ENCODE measurements around the gene PREX1. TPM values are rescaled to one million over a fixed set of nuclear protein-coding genes. Genes with fewer than 3 reads are reported as not detected.

PREX1 gene
- total and polyA plus RNA-seq, 12 donors = 10.1 to 85.1 (median 42.9) TPM

DNA sequence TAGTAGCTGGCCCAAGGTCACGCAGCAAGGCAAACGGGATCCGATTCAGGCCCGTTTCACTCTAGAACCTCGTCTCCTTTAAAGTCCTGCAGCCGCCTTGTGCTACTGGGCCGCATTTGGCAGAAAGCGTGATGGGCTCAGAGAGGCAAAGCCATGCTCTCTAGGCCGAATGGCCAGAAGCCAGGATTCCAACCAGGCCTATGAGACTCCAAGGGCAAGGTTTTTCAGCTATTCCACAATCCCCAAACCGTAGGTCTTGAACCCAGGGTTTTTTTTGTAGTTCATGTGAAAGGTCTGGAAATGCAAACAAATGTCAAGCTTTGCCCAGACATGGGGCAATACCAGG lies 174.1 kb downstream of the PREX1 start:
- no peaks in the 10 kb centered on the region for H3K27me3 ChIP-seq
- H3K27ac ChIP-seq = peak overlapping the region in 1 of 5 donors; percentile 57
- DNase-seq = peak in 4 of 7 donors; percentile 46 to 70 (median 54)
- H3K9me3 ChIP-seq (replicated peaks in 1 of 3) = no peaks in the 10 kb centered on the region
- intact Hi-C loops (cut with DNase I) = no loop called here
- no peak for TF ChIP-seq POLR2A (IDR thresholded peaks at IDR 0.05)
- TF ChIP-seq, protein P1, sequence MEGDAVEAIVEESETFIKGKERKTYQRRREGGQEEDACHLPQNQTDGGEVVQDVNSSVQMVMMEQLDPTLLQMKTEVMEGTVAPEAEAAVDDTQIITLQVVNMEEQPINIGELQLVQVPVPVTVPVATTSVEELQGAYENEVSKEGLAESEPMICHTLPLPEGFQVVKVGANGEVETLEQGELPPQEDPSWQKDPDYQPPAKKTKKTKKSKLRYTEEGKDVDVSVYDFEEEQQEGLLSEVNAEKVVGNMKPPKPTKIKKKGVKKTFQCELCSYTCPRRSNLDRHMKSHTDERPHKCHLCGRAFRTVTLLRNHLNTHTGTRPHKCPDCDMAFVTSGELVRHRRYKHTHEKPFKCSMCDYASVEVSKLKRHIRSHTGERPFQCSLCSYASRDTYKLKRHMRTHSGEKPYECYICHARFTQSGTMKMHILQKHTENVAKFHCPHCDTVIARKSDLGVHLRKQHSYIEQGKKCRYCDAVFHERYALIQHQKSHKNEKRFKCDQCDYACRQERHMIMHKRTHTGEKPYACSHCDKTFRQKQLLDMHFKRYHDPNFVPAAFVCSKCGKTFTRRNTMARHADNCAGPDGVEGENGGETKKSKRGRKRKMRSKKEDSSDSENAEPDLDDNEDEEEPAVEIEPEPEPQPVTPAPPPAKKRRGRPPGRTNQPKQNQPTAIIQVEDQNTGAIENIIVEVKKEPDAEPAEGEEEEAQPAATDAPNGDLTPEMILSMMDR (IDR thresholded peaks at IDR 0.05) = no peak
- no peak overlapping the region for H3K4me3 ChIP-seq
- peaks cover 10 to 19% of the 10 kb centered on the region in 2 donors for H3K4me1 ChIP-seq (replicated peaks in 1 of 2)
- WGBS, 4 donors = 63 to 77% (median 72%) methylated on average over 10 of the region's 10 CpGs
- peaks cover 0 to 74% of the 10 kb centered on the region in 2 donors for H3K36me3 ChIP-seq (replicated peaks in 1 of 2)

DNA sequence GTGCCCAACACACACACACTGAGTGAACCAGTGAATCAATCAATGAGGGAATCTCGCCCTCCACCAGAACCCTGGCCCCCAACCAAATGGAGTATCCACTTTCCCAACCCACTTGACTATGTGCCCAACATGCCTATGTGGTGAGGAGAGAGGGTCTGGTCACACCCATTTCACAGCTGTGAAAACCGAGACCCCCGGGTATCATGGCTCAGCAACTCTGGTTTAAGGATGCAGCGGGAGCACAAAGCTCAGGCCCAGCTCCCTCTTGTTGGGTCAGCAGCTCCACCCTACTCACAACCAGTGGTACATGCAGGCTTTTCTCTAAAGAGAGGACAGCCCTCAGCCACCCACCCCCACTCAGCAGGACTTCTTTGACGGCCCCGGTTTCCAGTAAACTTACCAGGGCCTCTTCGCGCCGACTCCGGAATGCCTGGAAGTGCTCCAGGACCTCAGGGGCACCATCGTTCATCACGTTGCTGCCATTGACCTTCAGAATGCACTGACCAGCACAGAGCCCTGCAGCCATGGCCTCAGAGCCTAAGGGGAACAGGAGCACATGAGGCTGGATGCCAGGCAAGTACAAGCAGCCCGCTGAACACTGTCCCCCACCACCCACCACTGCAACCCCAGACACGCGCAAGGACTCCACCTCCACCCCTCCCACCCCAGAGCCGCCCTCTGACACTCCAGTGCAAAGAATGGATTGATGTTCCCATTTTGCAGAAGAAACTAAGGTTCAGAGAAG lies 174.7 kb downstream of the PREX1 start:
- no peaks in the 10 kb centered on the region for H3K9me3 ChIP-seq (replicated peaks in 1 of 3)
- no peak overlapping the region for H3K4me3 ChIP-seq
- peaks cover 0 to 77% of the 10 kb centered on the region in 2 donors for H3K36me3 ChIP-seq (replicated peaks in 1 of 2)
- H3K4me1 ChIP-seq (replicated peaks in 1 of 2) = peaks cover 10 to 20% of the 10 kb centered on the region in 2 donors
- intact Hi-C loops (cut with DNase I) = no loop called here
- WGBS, 4 donors = 51 to 72% (median 57%) methylated on average over 10 to 16 of the region's 16 CpGs
- H3K27me3 ChIP-seq = no peaks in the 10 kb centered on the region
- DNase-seq = peak in 6 of 7 donors; percentile 74 to 93 (median 87)
- no peak for TF ChIP-seq POLR2A (IDR thresholded peaks at IDR 0.05)
- TF ChIP-seq, protein P1 (IDR thresholded peaks at IDR 0.05) = no peak
- peak overlapping the region in 1 of 5 donors; percentile 57 for H3K27ac ChIP-seq

DNA sequence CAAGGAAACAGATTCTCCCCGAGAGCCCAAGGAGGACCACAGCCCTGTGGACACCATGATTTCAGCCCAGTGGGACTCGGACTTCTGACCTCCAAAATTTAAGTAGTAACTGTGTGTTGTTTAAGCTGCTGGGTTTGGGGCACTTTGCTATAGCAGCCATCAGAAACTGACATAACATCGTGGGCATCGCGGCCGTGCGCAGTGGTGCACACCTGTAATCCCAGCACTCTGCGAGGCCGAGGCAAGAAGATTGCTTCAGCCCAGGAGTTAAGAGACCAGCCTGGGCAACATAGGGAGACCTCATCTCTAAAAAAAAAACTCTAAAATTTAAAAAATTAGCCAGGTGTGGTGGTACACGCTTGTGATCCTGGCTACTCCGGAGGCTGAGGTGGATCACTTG lies 175.8 kb downstream of the PREX1 start:
- intact Hi-C loops (cut with DNase I) = no loop called here
- TF ChIP-seq, protein P1 (IDR thresholded peaks at IDR 0.05) = no peak
- TF ChIP-seq POLR2A (IDR thresholded peaks at IDR 0.05) = no peak
- H3K4me1 ChIP-seq (replicated peaks in 1 of 2) = peaks cover 10 to 20% of the 10 kb centered on the region in 2 donors
- H3K36me3 ChIP-seq (replicated peaks in 1 of 2) = peaks cover 0 to 77% of the 10 kb centered on the region in 2 donors
- 89 to 98% (median 95%) methylated on average over 11 of the region's 11 CpGs for WGBS, 4 donors
- no peak overlapping the region for H3K27ac ChIP-seq
- DNase-seq = no peak
- H3K9me3 ChIP-seq (replicated peaks in 1 of 3) = no peaks in the 10 kb centered on the region
- H3K4me3 ChIP-seq = no peak overlapping the region
- no peaks in the 10 kb centered on the region for H3K27me3 ChIP-seq

DNA sequence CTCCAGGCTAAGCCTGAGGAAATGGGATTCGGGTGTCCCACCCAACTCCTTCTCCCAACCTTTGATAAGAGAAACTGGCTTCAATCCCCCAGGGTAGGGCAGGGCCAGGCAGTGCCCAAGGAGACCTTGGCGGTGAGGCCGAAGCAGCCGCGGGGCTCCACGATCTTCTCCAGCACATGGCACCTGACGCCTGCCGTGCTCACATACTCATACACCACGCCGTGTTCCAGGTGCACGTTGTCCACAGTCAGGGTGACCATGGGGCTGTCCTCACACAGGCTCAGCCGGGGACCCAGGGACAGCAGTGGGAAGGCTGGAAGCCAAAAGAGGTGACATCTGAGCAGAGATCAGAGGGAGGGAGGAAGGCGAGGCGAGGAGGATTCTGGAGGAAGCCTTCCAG lies 176.5 kb downstream of the PREX1 start:
- Histone ChIP-seq H3K9me3 (replicated peaks in 1 of 3) (no peaks in the 10 kb centered on the region), H3K27ac (no peak overlapping the region), H3K36me3 (replicated peaks in 1 of 2) (peaks cover 0 to 76% of the 10 kb centered on the region in 2 donors), H3K27me3 (no peaks in the 10 kb centered on the region), H3K4me1 (replicated peaks in 1 of 2) (peaks cover 10 to 20% of the 10 kb centered on the region in 2 donors), H3K4me3 (no peak overlapping the region)
- intact Hi-C loops (cut with DNase I) = no loop called here
- no peak for DNase-seq
- WGBS, 4 donors = 88 to 98% (median 96%) methylated on average over 11 to 14 of the region's 14 CpGs
- TF ChIP-seq POLR2A (IDR thresholded peaks at IDR 0.05) = no peak
- TF ChIP-seq, protein P1 (IDR thresholded peaks at IDR 0.05) = no peak

Data from adrenal gland (tissue), 12 donors.